CD4-positive, CD25-positive, alpha-beta regulatory T cell (primary cell): Measurements from ENCODE around the gene PLP2. TPM values are rescaled to one million over a fixed set of nuclear protein-coding genes. Genes with fewer than 3 reads are reported as not detected.
A peak's percentile ranks its signal among the peaks of the same experiment; 100 is the strongest.

Experiments
- ATAC-seq, 2 donors: fragments of 150-1000 bp; cut with Tn5 transposase; one replicate each; pipeline ENCODE4 v1.10.0; 2021; ENCODE audit warnings: low read depth in 2 of 2, moderate number of reproducible peaks in 2 of 2, moderate library complexity in 1 of 2
- DNase-seq, 3 donors: peaks; one replicate each; pipeline versions ENCODE4 v3.0.0 to v3.0.0-alpha.2; 2012 to 2022; ENCODE audit warnings: mixed read lengths in 1 of 3
- H3K27ac ChIP-seq: one replicate; pipeline ENCODE4 v1.7.0; 2013; ENCODE audit warnings: mild to moderate bottlenecking, low read length; ENCODE audit not compliant: insufficient read depth, poor library complexity, severe bottlenecking
- H3K27me3 ChIP-seq: one replicate; pipeline ENCODE4 v1.7.0; 2013; ENCODE audit warnings: low read length; ENCODE audit not compliant: control insufficient read depth, insufficient read depth
- H3K36me3 ChIP-seq: one replicate; pipeline ENCODE4 v1.7.0; 2013; ENCODE audit warnings: mild to moderate bottlenecking, low read length, moderate library complexity; ENCODE audit not compliant: control insufficient read depth, insufficient read depth
- H3K4me1 ChIP-seq: 2 replicates; pipeline ENCODE4 v1.7.0; 2013; ENCODE audit warnings: mild to moderate bottlenecking, low read length; ENCODE audit not compliant: insufficient read depth, control insufficient read depth, poor library complexity, severe bottlenecking
- H3K4me3 ChIP-seq: one replicate; pipeline ENCODE4 v1.7.0; 2013; ENCODE audit warnings: low read depth, mild to moderate bottlenecking, low read length, moderate library complexity
- H3K9me3 ChIP-seq, 2 experiments: 1 replicate in 1 of 2; 2 replicates in 1 of 2; pipeline ENCODE4 v1.7.0; 2013; ENCODE audit warnings: low read length in 2 of 2, mild to moderate bottlenecking in 1 of 2, moderate library complexity in 1 of 2; ENCODE audit not compliant: control insufficient read depth in 2 of 2
- H3K27ac Mint-ChIP-seq, 3 donors: one replicate each; pipeline ENCODE4 v1.8.0; 2020 to 2022; ENCODE audit warnings: mild to moderate bottlenecking in 3 of 3, mixed read lengths in 3 of 3, moderate library complexity in 2 of 3
- H3K27me3 Mint-ChIP-seq: one replicate; pipeline ENCODE4 v1.8.0; 2022; ENCODE audit warnings: mild to moderate bottlenecking, mixed read lengths
- H3K36me3 Mint-ChIP-seq: one replicate; pipeline ENCODE4 v1.8.0; 2020; ENCODE audit warnings: mixed read lengths
- H3K4me1 Mint-ChIP-seq, 4 donors: one replicate each; pipeline ENCODE4 v1.8.0; 2020 to 2022; ENCODE audit warnings: mixed read lengths in 4 of 4, mild to moderate bottlenecking in 1 of 4
- H3K4me3 Mint-ChIP-seq, 4 donors: one replicate each; pipeline ENCODE4 v1.8.0; 2020 to 2022; ENCODE audit warnings: mild to moderate bottlenecking in 4 of 4, mixed read lengths in 4 of 4, moderate library complexity in 3 of 4
- H3K9me3 Mint-ChIP-seq, 7 donors: one replicate each; pipeline ENCODE4 v1.8.0; 2020 to 2022; ENCODE audit warnings: mixed read lengths in 7 of 7, mild to moderate bottlenecking in 3 of 7, moderate library complexity in 2 of 7
- polyA plus RNA-seq, 4 donors: library from polyadenylated mRNA; unstranded; fragments of 300-500 nt; fragmentation: Illumina TruSeq; gene quantifications; one replicate each; pipeline ENCODE4 v1.2.3, GENCODE V29; 2021
- total RNA-seq: library from RNA; stranded (reverse); gene quantifications from one replicate; pipeline ENCODE4 v1.2.3, GENCODE V29; 2022

The PLP2 gene
- total and polyA plus RNA-seq, 5 donors from 2014 or later: 141 to 354 (median 227) TPM

- Mint-ChIP-seq H3K4me3 (peak overlapping the region in 1 of 4 donors; percentile 63), H3K27me3 (peaks cover 8% of the 10 kb centered on the region), H3K9me3 (peaks cover 0 to 4% (median 0%) of the 10 kb centered on the region in 7 donors), H3K4me1 (no peaks in the 10 kb centered on the region), H3K27ac (no peak overlapping the region), H3K36me3 (no peaks in the 10 kb centered on the region)
- Histone ChIP-seq H3K36me3 (no peaks in the 10 kb centered on the region), H3K27ac (no peak overlapping the region), H3K9me3 (no peaks in the 10 kb centered on the region), H3K4me3 (no peak overlapping the region), H3K4me1 (no peaks in the 10 kb centered on the region), H3K27me3 (no peaks in the 10 kb centered on the region)
- ATAC-seq (no peak), DNase-seq (no peak)
These were observed 36.7 kb downstream of the PLP2 start for GRCh38 chrX:49208399-49208798.

DNA sequence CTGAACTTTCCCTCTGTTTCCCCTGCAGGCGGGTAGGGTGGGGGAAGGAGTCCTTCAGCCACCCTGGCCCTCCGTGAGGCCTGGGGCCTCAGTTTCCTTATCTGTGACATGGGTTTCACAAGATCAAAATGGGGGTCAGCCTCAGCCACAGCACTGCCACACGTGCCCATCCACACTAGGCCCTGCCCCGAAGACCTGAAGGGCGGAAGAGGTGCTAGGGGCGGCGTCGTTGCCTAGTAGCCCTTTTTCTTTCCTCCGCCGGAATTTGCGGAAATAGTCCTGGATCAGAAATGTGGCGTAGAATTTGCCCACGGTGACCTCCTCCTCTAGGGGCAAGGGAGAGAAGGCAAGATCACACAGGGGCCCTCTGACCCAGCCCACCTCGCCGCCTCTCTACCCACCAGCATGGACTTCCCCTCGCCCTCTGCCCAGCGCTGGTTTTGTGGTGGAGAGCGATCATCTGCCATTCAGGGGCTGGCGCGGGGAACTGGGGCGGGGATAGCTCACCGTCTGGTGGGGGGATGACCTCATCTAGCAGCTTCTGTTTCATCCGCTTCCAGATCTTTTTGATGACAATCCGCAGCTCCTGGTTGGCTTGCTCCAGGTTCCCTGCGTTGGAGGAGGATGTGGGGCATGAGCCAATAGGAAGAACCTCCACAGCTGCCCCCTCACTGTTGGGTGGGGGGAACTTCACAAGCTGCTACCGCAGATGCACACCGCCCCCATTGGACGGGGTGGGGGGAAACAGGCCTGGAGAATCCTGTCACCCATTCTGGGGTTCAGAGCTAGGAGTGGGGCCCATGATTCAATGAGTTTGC lies 37.9 kb downstream of the PLP2 start:
- Mint-ChIP-seq H3K4me1 (no peaks in the 10 kb centered on the region), H3K9me3 (peaks cover 0 to 4% (median 0%) of the 10 kb centered on the region in 7 donors), H3K27ac (no peak overlapping the region), H3K36me3 (no peaks in the 10 kb centered on the region), H3K27me3 (peaks cover 8% of the 10 kb centered on the region), H3K4me3 (no peak overlapping the region)
- Histone ChIP-seq H3K36me3 (no peaks in the 10 kb centered on the region), H3K4me1 (no peaks in the 10 kb centered on the region), H3K9me3 (no peaks in the 10 kb centered on the region), H3K4me3 (no peak overlapping the region), H3K27ac (no peak overlapping the region), H3K27me3 (no peaks in the 10 kb centered on the region)
- DNase-seq (no peak), ATAC-seq (no peak)

DNA sequence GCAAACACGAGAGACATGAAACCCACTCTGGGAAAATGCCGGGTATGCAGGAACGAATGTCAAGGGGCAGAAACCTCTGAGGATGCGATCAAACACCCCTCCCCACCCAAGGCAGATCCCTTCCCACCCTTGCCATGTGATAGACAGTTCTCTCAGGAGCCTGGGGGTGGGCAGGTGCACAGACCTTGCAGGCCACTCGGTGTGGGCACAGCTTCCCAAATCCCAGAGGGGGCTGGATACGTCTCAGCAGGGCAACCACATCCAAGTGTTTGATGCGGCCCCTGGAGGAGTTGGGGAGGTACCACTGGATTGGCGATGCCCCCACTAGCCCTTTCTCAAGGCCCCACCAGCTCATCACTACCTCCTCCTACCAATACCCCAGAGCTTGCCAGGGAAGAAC lies 38.7 kb downstream of the PLP2 start:
- Mint-ChIP-seq H3K36me3 (no peaks in the 10 kb centered on the region), H3K27ac (no peak overlapping the region), H3K4me3 (no peak overlapping the region), H3K9me3 (peaks cover 0 to 4% (median 0%) of the 10 kb centered on the region in 7 donors), H3K27me3 (peaks cover 8% of the 10 kb centered on the region), H3K4me1 (no peaks in the 10 kb centered on the region)
- Histone ChIP-seq H3K4me1 (no peaks in the 10 kb centered on the region), H3K9me3 (no peaks in the 10 kb centered on the region), H3K27me3 (no peaks in the 10 kb centered on the region), H3K36me3 (no peaks in the 10 kb centered on the region), H3K27ac (no peak overlapping the region), H3K4me3 (no peak overlapping the region)
- no peak for DNase-seq
- no peak for ATAC-seq

- Mint-ChIP-seq H3K27me3 (peaks cover 8% of the 10 kb centered on the region), H3K36me3 (no peaks in the 10 kb centered on the region), H3K4me3 (no peak overlapping the region), H3K9me3 (peaks cover 0 to 4% (median 0%) of the 10 kb centered on the region in 7 donors), H3K27ac (no peak overlapping the region), H3K4me1 (no peaks in the 10 kb centered on the region)
- DNase-seq (no peak), ATAC-seq (no peak)
- Histone ChIP-seq H3K27ac (no peak overlapping the region), H3K4me1 (no peaks in the 10 kb centered on the region), H3K36me3 (no peaks in the 10 kb centered on the region), H3K4me3 (no peak overlapping the region), H3K9me3 (no peaks in the 10 kb centered on the region), H3K27me3 (no peaks in the 10 kb centered on the region)
These were observed 39.4 kb downstream of the PLP2 start for GRCh38 chrX:49211074-49211473.

GRCh38 chrX:49212209-49212608 lies 40.5 kb downstream of the PLP2 start:
- no peak overlapping the region for H3K27ac ChIP-seq
- H3K36me3 Mint-ChIP-seq: no peaks in the 10 kb centered on the region
- no peaks in the 10 kb centered on the region for H3K36me3 ChIP-seq
- H3K4me3 Mint-ChIP-seq: no peak overlapping the region
- H3K27me3 ChIP-seq: no peaks in the 10 kb centered on the region
- H3K27me3 Mint-ChIP-seq: peaks cover 8% of the 10 kb centered on the region
- ATAC-seq (no peak), DNase-seq (no peak)
- no peaks in the 10 kb centered on the region for H3K4me1 ChIP-seq
- H3K9me3 ChIP-seq: no peaks in the 10 kb centered on the region
- no peaks in the 10 kb centered on the region for H3K4me1 Mint-ChIP-seq
- peak overlapping the region in 1 of 3 donors; percentile 90 for H3K27ac Mint-ChIP-seq
- H3K4me3 ChIP-seq: no peak overlapping the region
- peaks cover 0 to 4% (median 0%) of the 10 kb centered on the region in 7 donors for H3K9me3 Mint-ChIP-seq

DNA sequence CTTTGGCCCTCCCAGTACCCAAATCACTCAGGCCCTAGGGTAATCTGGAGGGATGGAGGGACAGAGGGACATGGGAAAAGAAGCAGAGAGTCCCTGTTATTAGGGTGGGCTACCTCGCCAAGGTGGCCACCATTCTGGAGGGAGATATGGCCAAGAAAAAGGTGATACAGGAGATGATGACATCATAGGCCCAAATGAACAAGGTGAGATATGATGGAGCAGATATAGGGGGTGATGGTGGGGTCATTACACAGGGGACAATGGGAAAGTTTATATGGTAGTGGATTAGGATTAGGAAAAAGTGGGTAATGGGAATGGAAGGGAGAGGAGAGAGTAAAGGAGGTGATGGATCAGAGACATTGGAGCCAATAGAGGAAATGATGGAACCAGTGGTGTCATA lies 41.2 kb downstream of the PLP2 start:
- no peaks in the 10 kb centered on the region for H3K9me3 ChIP-seq
- H3K4me1 ChIP-seq: no peaks in the 10 kb centered on the region
- no peaks in the 10 kb centered on the region for H3K27me3 ChIP-seq
- no peak overlapping the region for H3K4me3 ChIP-seq
- no peak overlapping the region for H3K27ac ChIP-seq
- DNase-seq (no peak), ATAC-seq (no peak)
- Mint-ChIP-seq H3K9me3 (peaks cover 0 to 4% (median 0%) of the 10 kb centered on the region in 7 donors), H3K27ac (no peak overlapping the region), H3K4me3 (no peak overlapping the region), H3K27me3 (peaks cover 8% of the 10 kb centered on the region), H3K4me1 (no peaks in the 10 kb centered on the region), H3K36me3 (no peaks in the 10 kb centered on the region)
- no peaks in the 10 kb centered on the region for H3K36me3 ChIP-seq

DNA sequence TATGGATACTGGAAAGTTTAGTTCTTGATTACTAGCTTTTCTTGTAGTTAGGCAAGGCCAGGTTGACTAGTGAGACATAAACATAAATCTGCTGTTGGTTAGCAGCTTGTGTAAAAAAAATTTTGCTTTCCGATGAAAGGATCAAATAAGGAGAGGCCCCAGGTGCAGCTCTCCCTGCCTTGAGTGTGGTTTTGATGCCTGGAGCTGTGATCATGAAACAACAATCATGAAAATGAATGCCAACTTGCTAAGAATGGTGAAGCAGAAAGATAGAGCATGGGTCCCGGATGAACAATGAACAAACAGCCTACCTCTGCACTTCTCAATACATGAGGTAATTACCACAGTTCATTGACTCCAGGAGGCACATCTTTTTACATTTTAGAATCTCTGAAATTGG lies 42.7 kb downstream of the PLP2 start:
- no peak for DNase-seq
- no peak overlapping the region for H3K27ac ChIP-seq

GRCh38 chrX:49214996-49215526 lies 43.4 kb downstream of the PLP2 start:
- DNase-seq: no peak
- no peak for ATAC-seq
- Histone ChIP-seq H3K27ac (no peak overlapping the region), H3K4me1 (no peaks in the 10 kb centered on the region), H3K4me3 (no peak overlapping the region), H3K27me3 (no peaks in the 10 kb centered on the region), H3K36me3 (no peaks in the 10 kb centered on the region), H3K9me3 (no peaks in the 10 kb centered on the region)
- peaks cover 0 to 4% (median 0%) of the 10 kb centered on the region in 7 donors for H3K9me3 Mint-ChIP-seq
- H3K4me1 Mint-ChIP-seq: peaks cover 0 to 3% (median 0%) of the 10 kb centered on the region in 4 donors
- no peak overlapping the region for H3K4me3 Mint-ChIP-seq
- H3K27me3 Mint-ChIP-seq: peaks cover 8% of the 10 kb centered on the region
- no peak overlapping the region for H3K27ac Mint-ChIP-seq
- no peaks in the 10 kb centered on the region for H3K36me3 Mint-ChIP-seq

More for the DNA sequence above, 42.7 kb downstream of the PLP2 start:
- Histone ChIP-seq H3K27me3 (no peaks in the 10 kb centered on the region), H3K9me3 (no peaks in the 10 kb centered on the region), H3K4me3 (no peak overlapping the region), H3K4me1 (no peaks in the 10 kb centered on the region), H3K36me3 (no peaks in the 10 kb centered on the region)
- no peak overlapping the region for H3K27ac Mint-ChIP-seq
- no peak overlapping the region for H3K4me3 Mint-ChIP-seq
- no peak for ATAC-seq
- peaks cover 8% of the 10 kb centered on the region for H3K27me3 Mint-ChIP-seq
- H3K9me3 Mint-ChIP-seq: peaks cover 0 to 4% (median 0%) of the 10 kb centered on the region in 7 donors
- peaks cover 0 to under 1% (median 0%) of the 10 kb centered on the region in 4 donors for H3K4me1 Mint-ChIP-seq
- H3K36me3 Mint-ChIP-seq: no peaks in the 10 kb centered on the region
